ENCODE results near the gene IL3. TPM values are rescaled to one million over a fixed set of nuclear protein-coding genes. Genes with fewer than 3 reads are reported as not detected.

The IL3 gene
- total RNA-seq, 1 donor from 2014 or later, result not detected

DNA sequence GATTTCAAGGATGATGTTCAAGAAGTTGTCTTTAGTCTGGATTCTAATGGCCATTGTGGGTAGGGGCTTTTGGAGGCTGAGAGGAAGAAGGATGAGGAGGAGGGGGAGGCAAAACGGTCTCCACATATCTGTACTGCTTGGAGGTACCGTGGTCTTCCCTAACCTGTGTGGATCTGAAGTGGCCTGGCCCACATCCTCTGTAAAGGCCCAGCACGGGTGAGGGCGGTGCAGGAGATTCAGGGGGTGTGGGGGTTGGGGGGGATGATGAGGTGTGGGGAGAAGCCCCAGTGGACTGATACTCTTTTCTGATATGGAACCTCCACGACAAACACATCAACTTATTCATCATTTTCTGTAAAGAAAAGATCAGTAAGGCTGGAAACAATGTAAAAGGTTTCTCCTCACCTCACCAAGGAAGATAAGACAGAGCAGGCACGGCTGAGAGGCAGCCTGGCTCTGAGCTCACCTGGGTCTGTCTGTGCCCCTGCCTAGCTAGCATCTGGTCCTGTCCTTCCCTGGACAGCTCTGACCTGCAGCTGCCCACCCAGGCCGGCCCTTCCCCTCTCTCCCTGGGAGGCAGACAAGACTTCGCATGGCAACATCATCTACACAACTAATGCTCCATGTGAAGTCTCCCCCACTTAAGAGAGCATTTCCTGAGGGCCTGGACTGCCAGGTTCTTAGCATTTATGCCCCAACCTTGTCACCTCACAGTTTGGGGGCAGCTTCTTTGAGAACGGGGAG lies 5.6 kb upstream of the IL3 start:
- intact Hi-C loops (cut with DNase I), result no loop called here
- DNase-seq (ENCODE audit: low spot score) (no peak), ATAC-seq (no peak)

DNA sequence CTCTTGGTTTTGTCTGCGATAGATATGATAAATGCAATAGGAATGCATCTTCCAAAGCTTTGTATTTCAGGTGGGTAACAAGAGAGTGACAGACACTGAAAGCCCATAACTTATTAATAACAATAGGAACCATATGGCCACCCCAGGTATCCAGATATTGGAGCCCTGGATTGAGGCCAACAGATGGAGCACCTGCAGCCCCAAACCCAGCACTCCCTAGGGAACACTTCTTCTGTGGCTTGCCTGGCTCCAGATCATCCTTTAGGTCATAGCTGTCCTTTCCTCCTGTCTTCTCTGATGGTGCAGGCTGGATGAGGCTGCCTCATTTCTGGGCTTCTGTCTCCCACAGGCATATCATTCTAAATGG lies 5.0 kb upstream of the IL3 start:
- no peak for DNase-seq (ENCODE audit: low spot score)
- ATAC-seq, result no peak
- intact Hi-C loops (cut with DNase I), result no loop called here

DNA sequence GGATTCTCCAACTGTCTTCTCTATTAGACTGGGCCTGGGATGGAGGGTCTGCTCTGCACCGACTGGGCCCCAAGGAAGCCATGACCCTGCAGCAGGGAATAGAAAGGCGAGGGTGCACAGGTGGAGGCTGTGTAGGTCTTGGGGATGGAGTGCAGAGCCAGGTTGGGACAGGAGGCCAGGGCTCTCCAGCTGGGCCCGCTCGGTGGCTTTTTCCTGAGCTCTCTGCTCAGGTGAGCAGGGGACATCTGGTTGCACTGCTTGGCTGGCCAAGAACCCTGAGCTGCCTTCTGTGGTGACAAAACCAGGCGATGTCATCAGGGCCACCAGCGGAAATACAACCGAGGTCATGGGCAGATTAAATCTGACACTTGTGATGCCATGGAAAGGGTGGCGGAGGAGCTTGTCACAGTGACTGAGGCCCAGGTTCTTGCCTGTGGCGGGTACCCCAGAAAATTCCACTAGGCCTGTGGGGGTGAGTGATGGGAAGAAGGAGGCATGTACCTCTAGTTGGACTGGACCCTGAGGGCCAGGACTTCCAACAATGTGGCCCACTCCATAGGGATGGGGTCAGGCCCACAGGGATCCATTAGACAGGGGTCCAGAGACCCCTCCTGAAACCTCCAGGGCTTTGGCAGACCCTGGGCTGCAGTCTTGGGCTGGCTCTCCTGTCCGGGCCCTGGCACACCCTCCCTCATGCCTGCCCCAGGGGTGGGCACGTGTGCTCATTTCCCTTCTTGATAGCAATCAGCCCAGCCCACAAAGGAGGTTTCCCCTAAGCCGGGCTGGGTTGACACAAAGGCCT lies 4.4 kb upstream of the IL3 start:
- intact Hi-C loops (cut with DNase I), result no loop called here
- DNase-seq (ENCODE audit: low spot score), result no peak
- ATAC-seq, result no peak

DNA sequence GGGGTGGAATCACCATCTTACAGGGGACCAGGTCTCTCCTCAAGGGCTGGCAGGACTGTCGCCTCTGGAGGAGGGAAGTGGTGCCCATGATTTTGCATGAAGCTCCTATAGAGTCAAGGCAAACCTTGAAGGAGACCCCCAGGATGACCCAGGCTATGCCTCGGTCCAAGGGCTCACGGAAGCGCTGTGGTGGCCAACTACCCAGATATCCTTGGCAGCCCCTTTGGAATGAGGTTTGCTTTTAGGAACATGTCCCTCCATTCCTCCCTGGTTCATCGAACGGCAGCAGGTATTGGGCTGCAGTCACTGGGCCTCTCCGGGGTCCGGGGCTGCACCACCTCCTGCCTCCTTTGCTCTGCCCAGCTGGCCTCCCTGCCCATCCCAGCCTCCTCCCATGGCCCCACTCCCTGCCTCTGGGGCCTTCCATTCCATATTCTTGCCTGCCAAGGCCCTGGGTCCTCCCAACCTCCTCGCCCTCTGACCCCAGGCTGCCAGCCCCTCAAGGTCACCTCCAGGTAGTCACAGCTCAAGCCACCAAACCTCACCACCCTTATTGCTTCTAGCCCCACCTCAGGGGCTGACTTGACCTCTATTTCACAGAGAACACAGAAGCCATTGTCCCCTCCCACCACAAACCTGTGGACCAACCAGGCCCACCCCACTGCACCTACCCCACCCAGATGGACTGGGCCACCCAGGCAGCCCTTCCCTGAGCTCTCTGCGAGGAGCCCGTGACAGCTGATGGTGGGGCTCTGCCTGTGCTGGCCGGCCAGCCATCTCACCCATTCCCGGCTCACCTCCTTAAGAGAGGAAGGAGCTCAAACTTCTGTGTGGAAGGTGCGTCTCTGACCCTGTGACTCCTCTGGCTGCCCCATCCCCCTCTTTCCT lies 3.6 kb upstream of the IL3 start:
- DNase-seq (ENCODE audit: low spot score) (peak; percentile 43), ATAC-seq (no peak)
- intact Hi-C loops (cut with DNase I), result no loop called here

DNA sequence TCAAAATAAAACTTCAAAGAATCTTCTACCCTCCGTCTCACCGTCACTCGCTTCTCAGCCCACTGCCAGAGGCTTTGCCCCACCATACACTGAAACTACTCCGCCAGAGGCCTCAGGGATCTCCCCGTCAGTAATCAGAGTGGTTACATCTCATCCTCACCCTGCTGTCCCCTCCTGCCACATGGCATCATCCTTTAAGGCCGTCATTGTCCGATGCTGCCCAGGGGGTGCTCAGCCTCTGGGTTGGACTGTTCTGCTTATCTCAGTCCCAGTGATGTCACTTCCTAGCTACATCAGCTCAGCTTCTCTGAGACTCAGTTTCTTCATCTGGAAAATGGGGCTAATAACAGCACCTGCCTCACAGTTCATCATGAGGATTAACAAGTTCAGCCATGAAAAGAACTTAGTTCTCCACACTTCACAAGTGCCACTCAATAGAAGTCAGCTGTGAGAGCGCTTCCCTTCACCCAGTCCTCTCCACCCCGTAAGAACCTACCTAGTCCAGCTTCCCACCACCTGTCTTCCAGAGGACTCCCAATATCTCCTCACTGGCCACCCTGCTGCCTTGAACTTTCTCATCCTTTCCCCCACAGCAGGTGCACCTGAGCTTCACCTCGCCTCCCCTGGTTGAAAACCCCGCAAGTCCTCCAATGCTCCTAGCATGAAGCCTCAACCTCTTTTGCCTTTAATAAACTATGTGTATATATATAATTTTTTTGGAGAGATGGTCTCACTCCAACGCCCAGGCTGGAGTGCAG lies 2.8 kb upstream of the IL3 start:
- intact Hi-C loops (cut with DNase I), result no loop called here
- DNase-seq (ENCODE audit: low spot score) (peak; percentile 41), ATAC-seq (no peak)

DNA sequence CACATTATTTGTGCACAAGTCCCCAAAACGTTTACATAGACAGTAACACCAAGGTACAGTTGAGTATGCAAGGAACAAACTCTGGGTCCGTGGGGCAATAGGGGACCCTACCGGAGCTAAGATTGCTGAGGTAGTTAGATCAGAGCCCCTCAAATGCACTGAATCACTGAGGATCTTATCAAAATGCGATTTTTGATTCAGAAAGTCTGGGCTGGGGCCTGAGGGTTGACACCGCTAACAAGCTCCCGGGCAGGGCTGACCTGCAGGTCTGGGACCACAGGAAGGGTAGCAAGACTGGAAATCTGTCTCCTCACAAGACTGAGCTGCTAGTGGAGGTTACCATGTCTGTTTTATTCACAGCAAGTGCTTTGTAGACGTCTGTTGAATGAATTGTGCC lies 1.8 kb upstream of the IL3 start:
- intact Hi-C loops (cut with DNase I), result no loop called here
- DNase-seq (ENCODE audit: low spot score) (no peak), ATAC-seq (no peak)

DNA sequence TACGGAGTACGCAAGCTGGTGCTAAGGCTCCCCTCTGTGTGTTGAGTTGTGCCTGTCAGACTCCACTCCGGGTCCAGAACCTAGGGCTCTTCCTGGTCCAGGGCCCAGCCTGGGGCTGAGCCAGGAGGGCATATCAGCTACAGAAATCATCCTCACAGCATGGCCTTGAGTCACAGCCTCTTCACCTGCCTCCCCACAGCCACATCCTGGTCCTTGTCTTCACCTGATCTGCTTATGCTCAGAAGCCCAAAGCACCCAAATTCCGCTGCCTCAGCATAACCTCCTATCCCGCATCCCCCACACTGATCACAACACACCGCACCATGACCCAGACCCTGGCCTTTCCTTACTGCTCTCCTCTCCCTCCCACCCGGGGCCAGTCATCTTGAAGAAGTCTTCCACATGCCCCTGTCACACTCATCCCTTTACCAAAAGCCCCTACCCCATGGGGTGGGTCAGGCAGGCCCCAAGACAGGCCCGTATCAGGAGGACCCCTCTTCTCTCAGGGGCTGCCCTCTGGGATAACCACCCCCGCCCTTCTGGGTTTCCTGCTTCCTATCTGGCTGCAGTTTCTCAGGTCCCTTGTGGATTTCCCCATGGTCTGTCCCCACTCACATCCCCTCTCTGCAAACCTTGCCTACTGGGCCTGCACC lies 1.3 kb upstream of the IL3 start:
- intact Hi-C loops (cut with DNase I), result no loop called here
- peak; percentile 43 for DNase-seq (ENCODE audit: low spot score)
- no peak for ATAC-seq

DNA sequence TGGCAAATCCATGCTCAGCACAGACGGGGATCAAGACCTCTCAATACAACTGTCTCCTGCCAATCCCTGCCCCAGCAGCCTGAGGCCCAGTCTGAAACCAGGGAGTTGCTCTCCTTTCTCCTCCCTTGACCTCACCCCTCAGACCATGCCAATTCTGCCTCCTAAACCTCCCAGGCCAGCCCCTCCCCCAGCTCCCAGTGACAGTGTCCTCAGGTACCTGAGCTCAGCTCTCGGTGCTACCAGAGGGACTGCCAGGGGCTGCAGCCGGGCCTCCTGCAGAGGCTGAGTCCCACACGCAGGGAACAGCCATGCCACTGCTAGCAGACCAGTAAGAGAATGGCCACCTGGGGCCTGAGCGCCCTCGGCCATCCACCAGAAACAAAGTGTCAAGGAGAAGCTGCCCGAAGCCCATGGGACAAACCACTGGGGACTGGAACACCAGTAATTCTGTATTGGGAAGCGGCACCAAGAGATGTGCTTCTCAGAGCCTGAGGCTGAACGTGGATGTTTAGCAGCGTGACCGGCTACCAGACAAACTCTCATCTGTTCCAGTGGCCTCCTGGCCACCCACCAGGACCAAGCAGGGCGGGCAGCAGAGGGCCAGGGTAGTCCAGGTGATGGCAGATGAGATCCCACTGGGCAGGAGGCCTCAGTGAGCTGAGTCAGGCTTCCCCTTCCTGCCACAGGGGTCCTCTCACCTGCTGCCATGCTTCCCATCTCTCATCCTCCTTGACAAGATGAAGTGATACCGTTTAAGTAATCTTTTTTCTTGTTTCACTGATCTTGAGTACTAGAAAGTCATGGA lies 557 bp upstream of the IL3 start:
- DNase-seq (ENCODE audit: low spot score), result no peak
- intact Hi-C loops (cut with DNase I), result no loop called here
- no peak for ATAC-seq

DNA sequence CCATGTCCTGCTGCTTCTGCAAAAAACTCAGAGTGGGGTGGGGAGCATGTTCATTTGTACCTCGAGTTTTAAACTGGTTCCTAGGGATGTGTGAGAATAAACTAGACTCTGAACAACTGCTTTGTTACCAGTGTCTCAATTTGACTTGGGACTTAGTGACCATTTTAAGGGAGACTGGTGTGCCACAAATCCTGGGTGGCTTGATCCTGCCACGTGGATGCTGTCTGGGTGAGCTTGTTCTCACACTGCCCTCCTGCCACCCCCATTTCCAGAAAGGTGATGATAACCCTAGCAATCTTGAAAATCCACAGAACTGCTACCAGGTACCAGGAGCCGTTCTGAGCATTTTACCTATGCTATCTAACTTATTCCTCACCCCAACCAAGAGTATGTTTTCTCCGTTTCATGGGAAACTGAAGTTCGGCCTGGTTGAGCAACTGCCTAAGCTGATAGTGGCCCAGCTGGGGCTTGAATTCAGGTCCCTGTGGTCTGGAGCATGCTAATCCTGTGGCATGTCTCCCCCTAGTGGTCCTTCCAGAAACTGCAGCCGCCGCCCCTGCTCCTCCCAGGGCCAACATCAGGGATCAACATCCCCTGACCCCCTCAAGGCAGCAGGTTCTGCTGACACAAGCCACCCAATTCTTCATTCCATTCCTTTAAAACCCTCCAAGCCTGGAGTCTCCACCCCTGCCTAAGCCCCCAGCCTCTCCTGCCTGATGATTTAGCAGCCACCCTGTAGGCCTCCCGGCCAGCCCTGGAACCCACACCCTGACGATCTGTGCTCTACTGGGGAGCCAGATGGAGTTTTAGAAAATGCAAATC lies 2.8 kb downstream of the IL3 start:
- peak; percentile 69 for ATAC-seq
- intact Hi-C loops (cut with DNase I), result no loop called here
- DNase-seq (ENCODE audit: low spot score), result peak; percentile 87

DNA sequence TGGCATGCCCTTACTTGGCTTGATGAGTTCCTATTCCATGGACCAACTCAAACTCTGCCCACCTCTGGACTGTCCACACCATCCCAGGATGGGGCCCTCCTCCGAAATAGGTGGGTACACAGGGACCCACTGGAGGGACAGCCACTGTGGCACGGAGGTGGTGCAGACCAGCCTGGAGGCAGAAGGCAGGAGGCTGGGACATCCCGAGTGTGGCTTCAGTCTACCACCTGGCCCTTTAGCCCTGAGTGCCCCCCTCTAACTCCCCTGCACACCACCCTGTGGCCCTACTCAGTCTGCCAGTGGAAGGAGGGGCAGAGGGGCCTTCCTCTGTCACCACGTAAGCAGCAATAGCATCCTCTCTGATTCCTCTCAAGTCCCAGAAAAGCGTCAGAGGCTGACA lies 3.7 kb downstream of the IL3 start:
- ATAC-seq, result no peak

DNA sequence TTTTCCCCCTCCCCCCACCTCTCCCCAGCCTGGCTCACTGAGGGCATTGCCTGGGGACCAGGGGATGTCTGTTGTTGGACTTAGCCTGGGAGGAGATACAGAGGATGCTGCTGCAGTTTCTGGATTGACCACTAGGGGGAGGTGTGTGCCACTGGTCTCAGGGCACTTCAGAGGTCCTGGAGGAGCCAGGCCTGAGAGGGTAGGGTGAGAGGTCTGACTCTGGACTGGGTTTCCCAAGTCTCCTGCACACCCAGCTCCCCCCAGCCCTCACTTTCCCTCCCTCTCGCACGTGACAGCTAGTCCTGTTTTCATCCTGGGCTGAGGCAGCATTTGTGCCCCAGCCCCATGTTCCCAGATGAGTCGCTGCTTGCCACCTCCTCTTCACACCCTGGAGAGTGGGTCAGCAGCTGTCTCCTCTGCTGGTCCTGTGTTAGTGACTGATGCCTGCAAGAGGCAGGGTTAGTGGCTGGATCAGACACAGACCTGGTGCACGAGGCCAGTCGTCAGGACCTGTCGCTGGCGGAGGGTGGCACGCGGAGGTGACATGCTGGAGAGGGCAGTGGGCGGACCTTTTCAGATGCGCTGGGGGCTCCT lies 4.4 kb downstream of the IL3 start:
- DNase-seq (ENCODE audit: low spot score) (peak; percentile 83), ATAC-seq (peak; percentile 70)
- intact Hi-C loops (cut with DNase I), result no loop called here

More for the DNA sequence above, 3.7 kb downstream of the IL3 start:
- peak; percentile 42 for DNase-seq (ENCODE audit: low spot score)
- intact Hi-C loops (cut with DNase I), result no loop called here

DNA sequence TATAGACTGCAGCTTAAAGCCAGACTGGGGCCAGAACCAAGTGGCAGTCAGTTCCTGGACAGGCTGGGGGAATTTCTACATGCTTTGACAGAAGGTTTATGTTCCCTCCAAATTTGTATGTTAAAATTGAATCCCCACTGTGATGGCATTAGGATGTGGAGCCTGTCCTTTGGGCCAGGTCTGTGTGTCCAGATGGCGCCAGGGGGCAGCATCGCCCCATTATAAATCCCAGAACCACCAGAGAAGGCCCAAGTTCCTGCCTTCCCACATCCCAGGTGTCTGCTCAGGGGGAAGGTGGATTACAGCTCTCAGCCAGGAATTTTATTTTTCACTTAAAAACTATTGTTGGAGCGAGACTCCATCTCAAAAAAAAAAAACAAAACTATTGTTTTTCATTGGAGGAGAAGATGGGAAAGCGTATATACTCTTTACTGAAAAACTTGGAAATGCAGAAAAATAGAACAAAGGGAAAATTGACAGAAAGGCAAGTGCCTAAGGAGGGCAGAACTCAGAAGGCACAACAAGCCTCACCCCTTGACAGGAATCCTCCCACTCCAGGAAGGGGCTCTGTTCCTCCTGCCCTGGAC lies 5.0 kb downstream of the IL3 start:
- intact Hi-C loops (cut with DNase I), result no loop called here
- no peak for DNase-seq (ENCODE audit: low spot score)
- no peak for ATAC-seq

DNA sequence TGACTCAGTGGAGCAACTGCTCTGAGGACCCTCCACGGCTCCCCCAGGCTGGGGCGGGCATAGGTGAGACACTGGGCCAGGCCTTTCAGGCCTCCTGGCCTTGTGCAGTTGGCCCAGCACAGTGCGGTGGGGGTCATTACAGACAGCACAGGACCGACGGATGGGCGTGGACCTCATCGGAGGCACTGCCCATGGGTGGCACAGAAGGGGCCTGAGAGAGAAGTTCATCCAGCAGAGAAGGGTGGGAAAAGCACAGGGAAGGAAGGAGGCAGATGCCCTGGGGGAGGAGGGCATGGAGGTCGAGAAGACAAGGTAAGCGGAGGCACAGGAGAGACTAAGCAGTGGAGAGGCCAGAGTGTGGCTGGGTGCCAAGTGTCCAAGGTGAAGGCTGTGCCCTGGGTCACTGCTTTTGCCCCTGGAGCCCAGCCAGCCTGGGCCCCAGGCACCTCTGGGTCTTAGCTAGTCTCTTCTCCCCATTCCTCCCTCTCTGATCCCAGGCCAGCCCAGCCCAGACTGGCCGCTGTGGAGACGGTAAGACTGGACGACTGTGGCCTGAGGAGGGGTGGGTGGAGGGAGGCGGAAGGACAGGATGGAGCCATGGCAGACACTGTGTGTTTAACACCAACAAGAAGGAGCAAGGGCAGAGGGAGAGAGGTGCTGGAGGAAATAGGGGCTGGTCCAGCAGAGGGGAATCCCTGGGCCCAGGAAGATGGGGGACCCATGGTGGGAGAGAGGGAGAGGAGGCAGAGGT lies 5.7 kb downstream of the IL3 start:
- DNase-seq (ENCODE audit: low spot score) (no peak), ATAC-seq (no peak)
- intact Hi-C loops (cut with DNase I), result no loop called here

DNA sequence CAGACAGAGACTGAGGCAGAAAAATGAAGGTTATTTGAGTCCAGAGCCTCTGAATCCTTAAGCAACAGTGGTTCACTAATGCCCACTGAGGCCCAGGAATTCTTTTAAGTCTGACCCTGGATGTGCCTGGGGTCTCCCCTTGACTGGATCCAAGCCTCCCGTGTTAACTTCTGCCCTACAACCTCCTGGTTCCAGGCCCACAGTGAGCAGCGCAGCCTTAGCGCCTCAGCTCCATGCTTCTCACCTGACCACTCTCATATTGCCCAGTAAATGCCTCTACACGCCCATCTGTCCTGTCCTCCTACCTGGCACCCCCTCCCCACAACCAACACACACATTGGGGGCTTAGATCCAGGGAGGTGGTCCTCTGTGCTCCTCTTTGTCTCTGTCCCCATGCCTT lies 6.4 kb downstream of the IL3 start:
- intact Hi-C loops (cut with DNase I), result no loop called here
- ATAC-seq, result no peak
- DNase-seq (ENCODE audit: low spot score), result no peak

DNA sequence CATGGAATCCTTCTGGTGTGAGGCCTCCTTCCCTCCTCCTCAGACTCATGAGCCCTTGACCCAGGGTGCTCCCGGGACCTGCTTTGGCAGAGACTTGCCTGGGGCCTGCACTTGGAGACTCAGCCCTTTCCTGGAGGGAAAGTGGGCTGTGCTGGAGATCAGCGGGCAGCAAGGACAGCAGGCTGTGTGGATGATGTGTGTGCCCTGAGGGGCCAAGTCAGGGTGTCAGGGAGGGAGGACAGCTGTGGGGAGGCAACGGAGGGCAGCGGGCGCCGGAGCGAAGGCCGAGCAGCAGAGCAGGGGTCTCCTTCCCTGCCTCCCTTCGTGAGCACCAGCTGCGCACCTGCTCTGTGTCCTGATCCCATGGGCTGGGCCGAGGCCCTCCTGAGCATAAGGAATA lies 7.0 kb downstream of the IL3 start:
- ATAC-seq, result no peak
- no peak for DNase-seq (ENCODE audit: low spot score)
- intact Hi-C loops (cut with DNase I), result no loop called here
